ENCODE data around the gene DNAJC10.
A peak's percentile ranks its signal among the peaks of the same experiment; 100 is the strongest.
"Not testable (repeated sequence)": the region's sequence is repeated elsewhere in the genome, so short reads cannot be mapped to it uniquely, and the experiment has no call there.

The DNAJC10 gene

DNA sequence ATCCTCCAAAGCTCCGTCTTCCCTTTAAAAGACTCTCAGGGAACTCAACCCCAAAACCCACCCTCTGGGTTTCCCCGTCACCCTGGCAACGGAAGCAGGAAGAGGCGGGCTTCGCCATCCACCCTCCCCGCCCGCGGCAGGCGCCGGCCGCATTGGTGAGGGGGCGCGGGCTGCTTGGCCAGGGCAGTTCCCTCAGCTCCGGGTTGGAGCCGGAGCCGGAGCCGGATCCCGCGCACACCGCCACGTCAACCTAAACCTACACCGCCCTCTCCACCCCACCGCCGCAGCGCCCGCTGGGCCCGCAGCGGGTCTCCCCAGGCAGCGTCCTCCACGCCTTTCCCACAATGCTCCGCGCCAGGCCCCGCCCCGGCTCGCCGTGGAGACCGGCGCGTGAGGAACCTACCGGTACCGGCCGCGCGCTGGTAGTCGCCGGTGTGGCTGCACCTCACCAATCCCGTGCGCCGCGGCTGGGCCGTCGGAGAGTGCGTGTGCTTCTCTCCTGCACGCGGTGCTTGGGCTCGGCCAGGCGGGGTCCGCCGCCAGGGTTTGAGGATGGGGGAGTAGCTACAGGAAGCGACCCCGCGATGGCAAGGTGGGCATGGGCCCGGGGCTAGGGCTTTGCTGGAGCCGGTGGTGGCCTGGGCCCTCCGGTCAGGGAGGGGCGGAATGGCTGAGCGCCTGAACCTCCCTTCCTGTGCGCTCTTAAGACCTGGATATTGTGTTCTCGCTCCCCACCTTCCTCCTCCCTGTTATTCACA lies at the start of gene DNAJC10:
Gene DNAJC10 (plus strand): TSS at position 366 of the 758 bp plus-strand sequence. CDS start 1,830 bp downstream, outside the sequence.
- peak; percentile 92 for DNase-seq

GRCh38 chr2:182666674-182667314 lies 49.3 kb upstream of the DNAJC10 start:
- DNase-seq: peak; percentile 60

DNA sequence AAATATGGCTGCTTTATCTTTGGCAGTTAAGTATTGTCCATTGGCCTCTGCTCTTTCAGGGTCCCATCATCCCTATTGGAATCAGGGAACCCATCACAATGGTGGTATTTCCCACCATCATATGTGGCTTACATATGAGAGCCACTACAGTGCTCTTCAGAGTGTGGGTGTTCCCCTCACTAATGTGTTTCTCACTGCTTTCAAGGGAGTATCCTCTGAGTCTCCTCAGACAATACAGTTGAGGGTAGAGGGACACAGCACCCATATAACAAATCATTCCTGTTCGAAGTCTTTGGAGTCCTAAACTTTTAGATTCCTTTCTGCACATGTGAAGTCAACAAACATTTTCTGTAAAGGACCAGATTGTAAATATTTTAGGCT lies 48.8 kb upstream of the DNAJC10 start:
- no peak for DNase-seq

- DNase-seq: no peak
Measured at GRCh38 chr2:182668671-182669070, 47.4 kb upstream of the DNAJC10 start.

GRCh38 chr2:182672466-182673165 lies 43.4 kb upstream of the DNAJC10 start:
- no peak for DNase-seq

DNA sequence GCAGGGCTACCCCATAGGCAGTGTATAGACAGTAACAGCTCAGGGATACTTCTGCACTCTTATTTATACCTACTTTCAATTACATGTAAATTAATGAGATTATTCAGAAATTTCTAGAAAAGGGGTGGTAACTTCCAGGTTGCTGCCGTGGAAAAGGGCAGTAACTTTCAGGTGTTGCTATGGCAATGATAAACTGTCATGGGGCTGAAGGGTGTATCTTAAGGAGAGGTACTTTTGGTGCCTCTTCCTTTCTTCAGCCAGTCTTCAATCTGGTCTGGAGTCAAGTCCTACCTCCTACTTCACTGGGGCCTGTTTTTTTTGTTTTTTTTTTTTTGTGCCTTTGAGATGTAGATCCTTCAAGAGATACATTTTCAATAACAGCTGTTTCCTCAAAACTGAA lies 35.2 kb upstream of the DNAJC10 start:
- no peak for DNase-seq

- DNase-seq: peak; percentile 4
Measured at GRCh38 chr2:182682210-182682609, 33.8 kb upstream of the DNAJC10 start.

- DNase-seq: no peak
Measured at GRCh38 chr2:182685559-182685958, 30.5 kb upstream of the DNAJC10 start.

DNA sequence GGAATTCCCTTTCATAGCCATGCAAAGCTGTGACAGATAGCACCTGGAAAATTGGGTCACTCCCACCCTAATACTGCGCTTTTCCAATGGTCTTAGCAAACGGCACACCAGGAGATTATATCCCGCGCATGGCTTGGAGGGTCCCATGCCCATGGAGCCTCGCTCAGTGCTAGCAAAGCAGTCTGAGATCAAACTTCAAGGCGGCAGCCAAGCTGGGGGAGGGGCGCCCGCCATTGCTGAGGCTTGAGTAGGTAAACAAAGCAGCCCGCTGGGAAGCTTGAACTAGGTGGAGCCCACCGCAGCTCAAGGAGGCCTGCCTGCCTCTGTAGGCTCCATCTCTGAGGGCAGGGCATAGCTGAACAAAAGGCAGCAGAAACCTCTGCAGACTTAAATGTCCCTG lies 29.3 kb upstream of the DNAJC10 start:
- not testable (repeated sequence) for DNase-seq

DNA sequence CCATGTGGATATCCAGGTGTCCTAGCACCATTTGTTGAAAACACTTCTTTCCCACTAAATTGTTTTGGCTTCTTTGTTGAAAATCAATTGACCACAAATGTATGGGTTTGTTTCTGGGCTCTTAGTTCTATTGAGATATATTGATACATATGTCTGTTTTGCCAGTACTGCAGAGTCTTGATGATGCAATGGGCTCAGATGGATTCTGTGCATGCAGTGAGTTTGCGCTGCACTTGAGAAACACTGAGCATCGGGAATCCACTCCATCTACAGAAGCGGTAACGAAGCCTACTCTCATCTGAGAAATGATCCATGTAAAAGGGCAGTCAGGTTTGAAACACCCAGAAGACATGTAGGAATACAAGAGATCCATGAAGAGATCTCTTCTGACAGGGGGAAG lies 21.9 kb upstream of the DNAJC10 start:
- no peak for DNase-seq

DNA sequence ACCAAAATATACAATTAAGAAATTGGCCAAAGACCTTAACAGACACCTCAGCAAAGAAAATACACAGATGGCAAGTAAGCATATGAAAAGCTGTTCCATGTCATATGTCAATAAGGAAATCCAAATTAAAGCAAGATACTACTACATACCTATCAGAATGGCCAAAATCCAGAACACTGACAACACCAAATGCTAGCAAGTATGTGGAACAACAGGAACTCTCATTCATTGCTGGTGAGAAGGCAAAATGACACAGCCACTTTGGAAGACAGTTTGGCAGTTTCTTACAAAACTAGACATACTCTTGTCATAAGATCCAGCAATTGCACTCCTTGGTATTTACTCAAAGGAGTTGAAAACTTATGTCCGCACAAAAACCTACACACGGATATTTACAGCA lies 20.3 kb upstream of the DNAJC10 start:
- DNase-seq: no peak

DNA sequence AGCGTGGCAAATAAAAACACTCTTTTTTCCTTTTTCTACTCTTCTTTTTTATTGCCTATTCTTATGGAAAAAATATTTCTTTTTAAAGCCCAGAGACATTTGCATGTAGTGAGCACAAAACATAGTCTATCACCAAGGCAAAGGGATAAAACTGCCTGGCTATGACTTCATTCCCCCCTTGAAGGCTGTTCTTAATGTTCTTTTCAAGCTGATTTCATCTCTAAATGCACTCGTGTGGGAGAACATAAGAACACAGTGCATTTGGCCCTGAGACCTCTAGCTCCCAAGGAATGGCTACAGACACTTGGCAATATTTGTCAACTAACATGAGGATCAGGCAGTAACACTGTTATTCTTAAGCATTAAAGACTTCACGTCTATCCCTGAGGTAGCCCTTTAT lies 17.4 kb upstream of the DNAJC10 start:
- no peak for DNase-seq

DNA sequence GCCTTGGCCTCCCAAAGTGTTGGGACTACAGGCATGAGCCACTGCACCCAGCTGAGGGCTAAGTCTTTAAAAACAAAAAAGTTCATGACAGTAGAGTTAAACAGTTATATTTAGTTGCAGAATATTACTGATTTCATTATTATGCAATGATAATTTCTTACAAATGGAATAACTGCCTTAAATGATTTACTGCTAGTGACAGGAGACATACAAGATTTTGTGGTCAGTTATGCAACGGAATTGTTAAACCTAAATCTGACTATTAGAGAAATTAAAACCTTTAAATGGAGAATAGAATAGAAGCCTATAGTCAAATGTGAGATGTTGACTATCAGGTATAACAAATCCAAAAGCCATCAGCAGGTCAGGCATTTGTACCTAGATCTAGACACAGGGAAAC lies 10.3 kb upstream of the DNAJC10 start:
- peak; percentile 33 for DNase-seq

GRCh38 chr2:182706751-182707150 lies 9.3 kb upstream of the DNAJC10 start:
- DNase-seq: no peak

- peak; percentile 76 for DNase-seq
Measured at GRCh38 chr2:182713601-182714000, 2.5 kb upstream of the DNAJC10 start.

DNA sequence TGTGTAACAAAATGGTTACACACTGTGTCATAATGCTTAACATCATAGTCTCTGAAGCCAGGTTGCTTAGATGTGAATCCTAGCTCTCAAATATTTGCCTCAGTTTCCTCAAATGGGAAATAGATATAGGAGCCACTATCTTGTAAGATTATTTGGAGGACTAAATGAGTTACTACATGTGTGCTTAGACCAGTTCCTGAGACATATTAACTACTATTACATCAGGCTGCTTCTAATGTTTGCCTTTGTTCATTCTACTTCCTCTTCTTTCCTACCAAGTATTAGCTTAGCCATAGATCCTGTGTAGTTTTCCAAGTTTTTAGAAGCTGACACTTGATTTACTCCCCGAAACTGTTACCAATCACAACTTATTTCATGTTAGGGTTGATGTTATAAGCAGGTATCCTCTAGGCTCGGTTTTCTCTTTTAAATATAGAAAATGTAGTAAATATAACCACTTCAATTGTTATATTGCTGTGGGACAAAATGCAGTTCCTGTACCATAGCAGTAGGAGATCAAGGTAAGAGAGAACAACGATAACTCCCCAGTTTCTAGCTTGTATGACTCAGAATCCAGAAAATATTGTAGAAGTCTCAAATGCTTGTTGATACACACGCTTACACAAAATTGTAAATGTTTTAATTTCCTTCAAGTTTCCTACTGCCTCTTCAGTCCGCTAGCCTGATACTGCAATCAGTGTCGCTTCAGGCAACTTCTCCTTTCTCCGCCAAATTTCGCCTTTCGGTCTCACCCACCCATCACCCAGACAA lies 751 bp upstream of the DNAJC10 start:
- peak; percentile 34 for DNase-seq

GRCh38 chr2:182716650-182716979 lies 558 bp downstream of the DNAJC10 start:
- DNase-seq: no peak

DNA sequence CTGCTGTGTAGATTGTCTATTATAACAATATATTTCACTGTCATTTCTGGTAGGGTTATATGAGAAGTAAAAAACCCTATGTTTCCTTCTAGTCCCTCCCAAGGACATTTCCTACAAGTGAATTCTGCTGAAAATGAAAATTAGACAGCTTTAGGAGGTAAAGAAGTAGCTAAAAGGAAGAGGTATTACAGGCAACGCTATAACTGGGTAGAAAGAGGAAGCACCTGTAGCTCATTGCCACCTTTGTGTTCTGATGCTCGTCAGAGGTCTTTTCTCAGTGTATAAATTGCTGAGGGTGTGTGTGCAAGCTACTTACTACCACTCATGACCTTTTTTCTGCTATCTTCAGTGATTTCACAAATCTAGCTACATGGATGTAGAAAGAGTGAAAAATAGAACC lies 1.4 kb downstream of the DNAJC10 start:
- peak; percentile 8 for DNase-seq

DNA sequence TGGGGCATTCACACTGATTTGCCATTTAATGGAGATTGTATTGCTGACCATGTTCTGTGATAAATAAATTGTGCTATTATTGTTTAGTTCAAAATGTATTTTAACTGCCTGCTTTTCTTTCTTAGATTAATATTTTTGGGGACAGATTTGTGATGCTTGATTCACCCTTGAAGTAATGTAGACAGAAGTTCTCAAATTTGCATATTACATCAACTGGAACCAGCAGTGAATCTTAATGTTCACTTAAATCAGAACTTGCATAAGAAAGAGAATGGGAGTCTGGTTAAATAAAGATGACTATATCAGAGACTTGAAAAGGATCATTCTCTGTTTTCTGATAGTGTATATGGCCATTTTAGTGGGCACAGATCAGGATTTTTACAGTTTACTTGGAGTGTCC lies 1.8 kb downstream of the DNAJC10 start:
- DNase-seq: no peak

- DNase-seq: no peak
Measured at GRCh38 chr2:182718459-182718858, 2.4 kb downstream of the DNAJC10 start.

GRCh38 chr2:182719116-182719515 lies 3.1 kb downstream of the DNAJC10 start:
- not testable (repeated sequence) for DNase-seq

DNA sequence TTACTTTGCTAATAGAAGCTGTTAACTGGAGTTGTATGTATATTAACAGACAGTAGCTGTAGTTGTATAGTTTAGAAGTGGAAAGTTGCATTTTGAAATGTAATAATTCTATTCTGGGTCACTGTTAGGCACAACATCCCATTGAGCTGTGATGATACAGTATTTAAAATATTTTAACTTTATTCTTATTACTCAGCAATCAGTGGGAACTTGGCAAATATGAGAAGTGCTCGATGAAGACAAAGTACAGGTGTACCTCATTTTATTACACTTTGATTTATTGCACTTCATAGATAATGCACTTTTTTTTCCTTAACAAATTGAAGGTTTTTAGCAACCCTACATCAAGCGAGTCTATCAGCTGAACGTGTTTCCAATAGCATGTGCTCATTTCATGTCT lies 8.6 kb downstream of the DNAJC10 start:
- no peak for DNase-seq

- DNase-seq: no peak
Measured at GRCh38 chr2:182726473-182726872, 10.4 kb downstream of the DNAJC10 start.

Data from hematopoietic multipotent progenitor cell treated with erythropoietin and hydrocortisone succinate and interleukin-3 and kit ligand, for 4 days (in vitro differentiated cells).